HK-2 (cell line): ENCODE results near the gene ACSS1.

Source experiments
- DNase-seq: peaks from one replicate; pipeline ENCODE4 v3.0.0-alpha.2; 2018; ENCODE audit not compliant: unreplicated experiment

Gene ACSS1

GRCh38 chr20:25058847-25059810 is 1.2 kb upstream of the ACSS1 start:
- no peak for DNase-seq

- peak; percentile 70 for DNase-seq
Observed at GRCh38 chr20:25057234-25058050, 497 bp downstream of the ACSS1 start.

- no peak for DNase-seq
Observed at GRCh38 chr20:25056690-25057233, 1.2 kb downstream of the ACSS1 start.

GRCh38 chr20:25055711-25056495 is 2.0 kb downstream of the ACSS1 start:
- no peak for DNase-seq

DNA sequence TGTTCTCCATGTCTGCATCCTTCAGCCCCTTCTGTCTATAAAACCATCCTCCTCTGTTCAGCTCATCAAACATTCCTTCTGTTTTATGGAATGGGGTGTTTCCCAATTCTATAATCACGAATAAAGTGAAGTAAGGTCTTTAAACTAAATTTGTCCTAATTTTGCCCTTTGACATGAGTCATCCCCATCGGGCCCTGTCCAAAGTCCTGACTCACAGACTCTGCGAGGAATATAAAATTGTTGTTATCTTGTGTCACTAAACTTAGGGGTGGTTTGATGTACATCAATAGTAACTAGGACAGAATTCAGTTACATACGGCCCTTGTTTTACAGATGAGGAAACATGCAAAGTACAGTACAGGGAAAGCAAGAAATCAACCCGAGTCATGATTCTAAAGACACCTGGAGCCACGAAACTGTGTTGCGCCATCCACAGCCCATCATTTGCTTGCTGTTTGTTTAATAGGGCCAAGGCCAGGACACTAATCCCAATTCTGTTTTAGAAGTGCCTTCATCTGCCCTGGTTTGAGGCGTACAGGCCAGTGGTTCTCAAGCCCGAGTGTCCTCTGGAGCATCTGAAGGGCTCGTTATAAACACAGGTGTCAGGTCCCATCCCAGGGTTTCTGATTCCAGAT is 2.8 kb downstream of the ACSS1 start:
- no peak for DNase-seq

- no peak for DNase-seq
Observed at GRCh38 chr20:25054096-25054820, 3.7 kb downstream of the ACSS1 start.

DNA sequence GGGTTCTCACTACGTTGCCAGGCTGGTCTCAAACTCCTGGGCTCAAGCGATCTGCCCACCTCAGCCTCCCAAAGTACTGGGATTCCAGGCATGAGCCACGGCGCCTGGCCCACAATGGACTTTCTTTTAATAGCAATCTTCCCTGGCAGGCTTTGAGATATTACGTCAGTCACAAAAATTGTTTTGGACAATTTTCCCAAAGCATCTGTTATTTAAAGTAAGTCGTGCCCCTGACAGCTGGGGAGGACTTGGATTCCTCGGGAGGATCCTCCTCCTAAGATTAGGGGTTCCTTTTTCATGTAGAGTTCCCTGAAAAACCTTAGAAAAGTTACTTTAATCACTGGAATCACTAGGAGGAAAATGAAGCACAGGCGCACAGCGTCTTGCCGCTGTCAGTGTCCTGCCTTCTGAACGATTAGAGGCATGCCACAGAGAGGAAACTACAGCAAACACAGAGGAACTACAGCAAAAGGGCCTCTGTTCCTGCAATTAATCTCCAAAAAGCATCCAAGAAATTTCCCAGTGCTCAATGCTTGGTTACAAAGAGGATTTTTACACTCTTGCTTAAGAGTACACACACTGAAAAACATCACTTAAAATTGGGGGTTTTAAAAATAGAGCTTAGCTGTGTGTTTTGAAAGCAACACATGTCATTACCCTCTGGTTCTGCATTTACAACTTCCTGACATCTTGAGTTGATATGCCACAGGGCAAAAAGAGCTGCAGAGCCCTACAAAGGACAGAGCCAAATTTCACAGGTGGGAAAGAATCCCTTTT is 4.5 kb downstream of the ACSS1 start:
- DNase-seq = no peak

- DNase-seq = no peak
Observed at GRCh38 chr20:25052255-25053194, 5.4 kb downstream of the ACSS1 start.

- no peak for DNase-seq
Observed at GRCh38 chr20:25051386-25052155, 6.4 kb downstream of the ACSS1 start.

GRCh38 chr20:25050501-25051350 is 7.2 kb downstream of the ACSS1 start:
- no peak for DNase-seq

DNA sequence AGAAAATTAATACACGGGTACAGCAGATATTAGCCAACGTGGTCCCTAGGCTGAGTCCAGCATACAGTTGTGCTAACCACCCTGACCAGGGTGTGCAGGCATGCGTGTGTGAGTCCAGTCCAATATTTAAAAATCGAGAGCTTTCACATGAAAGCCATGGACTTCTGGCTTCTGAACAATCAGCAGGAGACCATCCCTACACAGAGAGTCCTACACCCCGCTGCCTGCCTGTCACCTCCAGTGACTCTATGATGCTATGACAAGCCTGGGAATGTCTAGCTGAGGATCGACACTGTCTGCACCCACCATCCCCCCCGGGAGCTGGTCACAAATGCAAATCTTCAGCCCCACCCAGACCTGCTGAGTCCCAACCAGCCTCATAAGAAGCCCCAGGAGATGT is 7.9 kb downstream of the ACSS1 start:
- no peak for DNase-seq

DNA sequence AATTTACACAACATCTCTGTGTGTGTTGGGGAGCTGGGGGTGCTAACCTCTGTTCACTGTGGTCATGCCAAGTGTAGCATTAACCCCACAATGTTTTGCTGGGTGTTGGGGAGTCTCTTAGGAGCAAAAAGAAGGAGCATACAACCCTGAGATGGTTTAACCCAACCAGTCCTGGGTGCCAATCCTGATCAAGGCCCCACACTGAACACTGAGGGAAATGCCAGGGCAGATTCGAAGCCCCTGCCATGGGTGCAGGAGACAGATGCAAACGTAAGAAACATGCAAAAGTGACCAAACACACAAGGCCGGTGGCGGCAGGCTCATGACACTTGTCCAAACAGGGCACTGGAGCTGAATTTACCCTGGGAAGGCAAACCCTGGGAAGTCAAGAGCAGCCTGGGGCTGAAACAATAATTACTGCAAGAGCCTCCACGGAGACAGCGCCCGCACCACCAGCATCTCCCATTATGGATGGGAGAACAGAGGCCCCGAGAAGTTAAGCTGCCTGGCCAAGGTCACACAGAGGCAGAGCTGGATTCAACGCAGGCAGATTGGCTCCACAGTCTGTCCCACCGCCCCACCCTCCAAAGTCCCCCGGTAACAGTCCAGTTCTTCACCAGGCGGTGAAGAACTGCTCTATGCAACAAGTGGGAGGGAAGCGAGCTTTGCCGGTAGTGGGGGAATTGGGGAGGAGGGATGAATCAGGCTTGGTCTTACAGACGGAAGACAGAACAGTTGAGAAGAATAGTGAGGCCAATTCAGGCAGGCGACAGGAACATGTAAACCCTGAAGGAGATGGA is 8.5 kb downstream of the ACSS1 start:
- DNase-seq = no peak

DNA sequence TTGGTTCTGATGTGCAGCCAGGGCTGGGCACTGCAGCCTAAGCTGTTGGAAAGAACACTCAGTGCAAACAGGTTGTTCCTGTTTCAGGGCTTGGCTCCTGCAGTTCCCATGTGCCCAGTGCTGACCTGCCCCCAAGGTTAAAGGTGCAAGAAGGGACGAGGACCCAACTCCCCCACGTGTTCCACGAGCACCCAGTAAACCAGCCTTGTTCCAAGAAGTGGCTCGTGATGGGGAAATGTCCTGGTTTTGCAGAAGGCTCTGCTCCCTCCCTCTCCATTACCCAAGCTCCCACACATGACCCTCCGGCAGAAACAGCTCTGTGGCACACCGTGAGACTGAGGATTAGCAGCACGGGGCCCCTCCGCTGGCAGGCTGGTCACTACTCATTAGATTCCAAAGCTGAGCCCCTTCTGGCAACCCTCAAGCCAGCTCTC is 9.4 kb downstream of the ACSS1 start:
- DNase-seq = no peak

- DNase-seq = no peak
Observed at GRCh38 chr20:25047766-25048165, 10.2 kb downstream of the ACSS1 start.

GRCh38 chr20:25046736-25047666 is 10.9 kb downstream of the ACSS1 start:
- DNase-seq = no peak
